ENCODE data around the gene SF3B2. TPM values are rescaled to one million over a fixed set of nuclear protein-coding genes. Genes with fewer than 3 reads are reported as not detected.

The SF3B2 gene
- total RNA-seq, 4 donors from 2014 or later, result 148 to 216 (median 156) TPM

DNA sequence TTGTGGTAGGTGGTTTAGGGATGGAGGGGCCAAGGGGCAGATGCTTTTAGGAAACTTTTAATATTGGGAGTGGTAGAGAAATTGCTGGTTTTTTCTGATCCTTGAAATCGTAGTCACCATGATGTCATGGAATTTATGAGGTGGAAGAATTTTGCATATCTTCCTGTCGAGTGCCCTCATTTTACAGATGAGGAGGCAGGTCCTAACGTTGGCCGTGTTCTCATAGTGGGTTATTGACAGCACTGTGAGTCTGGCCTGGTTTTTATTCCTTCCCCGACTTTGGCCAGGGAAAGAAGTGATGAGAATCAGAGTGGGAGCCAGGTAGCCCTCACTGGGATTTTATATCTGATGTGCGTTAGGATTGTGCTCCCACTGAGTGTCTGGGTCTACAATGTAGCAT, 9.1 kb downstream of the SF3B2 start:
- no peak for DNase-seq (ENCODE audit: low spot score in 2 of 2)
- TF ChIP-seq EP300 (IDR thresholded peaks at IDR 0.05), result no peak
- TF ChIP-seq, protein P1, sequence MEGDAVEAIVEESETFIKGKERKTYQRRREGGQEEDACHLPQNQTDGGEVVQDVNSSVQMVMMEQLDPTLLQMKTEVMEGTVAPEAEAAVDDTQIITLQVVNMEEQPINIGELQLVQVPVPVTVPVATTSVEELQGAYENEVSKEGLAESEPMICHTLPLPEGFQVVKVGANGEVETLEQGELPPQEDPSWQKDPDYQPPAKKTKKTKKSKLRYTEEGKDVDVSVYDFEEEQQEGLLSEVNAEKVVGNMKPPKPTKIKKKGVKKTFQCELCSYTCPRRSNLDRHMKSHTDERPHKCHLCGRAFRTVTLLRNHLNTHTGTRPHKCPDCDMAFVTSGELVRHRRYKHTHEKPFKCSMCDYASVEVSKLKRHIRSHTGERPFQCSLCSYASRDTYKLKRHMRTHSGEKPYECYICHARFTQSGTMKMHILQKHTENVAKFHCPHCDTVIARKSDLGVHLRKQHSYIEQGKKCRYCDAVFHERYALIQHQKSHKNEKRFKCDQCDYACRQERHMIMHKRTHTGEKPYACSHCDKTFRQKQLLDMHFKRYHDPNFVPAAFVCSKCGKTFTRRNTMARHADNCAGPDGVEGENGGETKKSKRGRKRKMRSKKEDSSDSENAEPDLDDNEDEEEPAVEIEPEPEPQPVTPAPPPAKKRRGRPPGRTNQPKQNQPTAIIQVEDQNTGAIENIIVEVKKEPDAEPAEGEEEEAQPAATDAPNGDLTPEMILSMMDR (IDR thresholded peaks at IDR 0.05), result no peak
- no peak for TF ChIP-seq POLR2A (IDR thresholded peaks at IDR 0.05)
- Histone ChIP-seq H3K27me3 (no peaks in the 10 kb centered on the region), H3K36me3 (peaks cover 5 to 100% (median 60%) of the 10 kb centered on the region in 3 donors), H3K4me1 (no peaks in the 10 kb centered on the region), H3K9me3 (no peaks in the 10 kb centered on the region), H3K27ac (no peak overlapping the region), H3K4me3 (no peak overlapping the region)
- WGBS, 2 donors, result 82 to 88% methylated on average over 6 of the region's 6 CpGs

DNA sequence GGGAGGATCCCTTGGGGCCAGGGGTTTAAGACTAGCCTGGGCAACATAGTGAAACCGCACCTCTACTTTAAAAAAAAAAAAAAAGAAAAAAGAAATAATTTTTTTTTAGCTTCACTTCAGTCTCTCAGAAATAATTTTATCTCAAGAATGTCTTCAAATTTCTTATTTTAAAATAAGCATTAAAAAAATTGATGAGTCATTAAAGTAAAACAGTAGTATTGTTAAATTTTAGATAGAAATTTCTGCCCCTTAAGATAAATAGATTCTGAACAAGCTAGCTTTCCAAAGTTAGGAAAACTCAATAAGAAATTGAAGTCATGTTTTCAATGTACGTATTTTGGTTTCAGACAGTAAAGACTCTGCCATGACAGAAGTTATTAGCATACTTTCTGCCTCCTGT, 10.2 kb downstream of the SF3B2 start:
- Histone ChIP-seq H3K36me3 (peaks cover 8 to 100% (median 59%) of the 10 kb centered on the region in 3 donors), H3K4me1 (no peaks in the 10 kb centered on the region), H3K4me3 (no peak overlapping the region), H3K27ac (no peak overlapping the region), H3K27me3 (no peaks in the 10 kb centered on the region), H3K9me3 (no peaks in the 10 kb centered on the region)
- no peak for DNase-seq (ENCODE audit: low spot score in 2 of 2)
- TF ChIP-seq, protein P1 (IDR thresholded peaks at IDR 0.05), result no peak
- TF ChIP-seq EP300 (IDR thresholded peaks at IDR 0.05) (no peak), POLR2A (IDR thresholded peaks at IDR 0.05) (no peak)
- WGBS, 2 donors, result 89 to 92% methylated on average over 2 of the region's 2 CpGs

DNA sequence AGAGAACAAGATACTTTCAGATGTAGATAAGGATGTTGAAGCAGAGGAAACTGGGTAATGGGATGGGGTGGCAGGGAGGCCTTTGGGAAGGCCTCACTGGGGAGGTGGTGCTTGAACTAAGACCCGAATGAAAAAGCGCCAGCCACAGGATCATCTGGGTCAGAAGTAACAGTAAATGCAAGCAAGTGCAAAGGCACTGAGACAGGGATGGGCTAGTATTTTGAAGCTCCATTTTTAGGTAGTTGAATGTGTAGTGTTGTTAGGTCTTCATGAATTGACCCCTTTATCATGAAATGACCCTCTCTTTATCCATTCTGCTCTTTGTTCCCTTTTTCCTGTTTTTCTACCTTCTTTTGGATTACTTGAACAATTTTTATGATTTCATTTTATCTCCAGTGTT, 11.7 kb downstream of the SF3B2 start:
- Histone ChIP-seq H3K4me1 (peaks cover 0 to 13% (median 3%) of the 10 kb centered on the region in 4 donors), H3K36me3 (peaks cover 8 to 100% (median 46%) of the 10 kb centered on the region in 3 donors), H3K9me3 (no peaks in the 10 kb centered on the region), H3K27ac (no peak overlapping the region), H3K4me3 (no peak overlapping the region), H3K27me3 (no peaks in the 10 kb centered on the region)
- WGBS, 2 donors, result 93 to 96% methylated on average over 2 of the region's 2 CpGs
- no peak for DNase-seq (ENCODE audit: low spot score in 2 of 2)
- no peak for TF ChIP-seq EP300 (IDR thresholded peaks at IDR 0.05)
- TF ChIP-seq, protein P1 (IDR thresholded peaks at IDR 0.05), result no peak
- no peak for TF ChIP-seq POLR2A (IDR thresholded peaks at IDR 0.05)

DNA sequence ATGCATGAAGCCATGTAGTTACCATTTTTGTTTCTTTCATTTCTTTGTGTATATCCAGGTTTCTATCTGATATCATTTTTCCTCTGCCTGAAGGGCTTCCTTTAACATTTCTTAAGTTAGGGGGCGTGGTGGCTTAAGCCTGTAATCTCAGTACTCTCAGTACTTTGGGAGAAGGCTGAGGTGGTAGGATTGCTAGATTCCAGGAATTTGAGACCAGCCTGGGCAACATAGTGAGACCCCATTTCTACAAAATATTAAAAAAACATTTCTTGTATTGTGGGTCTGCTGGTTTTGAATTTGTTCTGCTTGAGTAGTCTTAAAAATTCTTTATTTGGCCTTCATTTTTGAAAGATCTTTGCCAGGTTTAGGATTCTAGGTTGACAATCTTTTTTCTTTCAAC, 12.4 kb downstream of the SF3B2 start:
- WGBS, 2 donors, result 97 to 98% methylated on average over 1 of the region's 1 CpG
- Histone ChIP-seq H3K27me3 (no peaks in the 10 kb centered on the region), H3K27ac (no peak overlapping the region), H3K4me3 (no peak overlapping the region), H3K4me1 (peaks cover 0 to 20% (median 9%) of the 10 kb centered on the region in 4 donors), H3K36me3 (peaks cover 5 to 96% (median 40%) of the 10 kb centered on the region in 3 donors), H3K9me3 (no peaks in the 10 kb centered on the region)
- DNase-seq (ENCODE audit: low spot score in 2 of 2), result no peak
- TF ChIP-seq POLR2A (IDR thresholded peaks at IDR 0.05) (no peak), EP300 (IDR thresholded peaks at IDR 0.05) (no peak)
- TF ChIP-seq, protein P1 (IDR thresholded peaks at IDR 0.05), result no peak

DNA sequence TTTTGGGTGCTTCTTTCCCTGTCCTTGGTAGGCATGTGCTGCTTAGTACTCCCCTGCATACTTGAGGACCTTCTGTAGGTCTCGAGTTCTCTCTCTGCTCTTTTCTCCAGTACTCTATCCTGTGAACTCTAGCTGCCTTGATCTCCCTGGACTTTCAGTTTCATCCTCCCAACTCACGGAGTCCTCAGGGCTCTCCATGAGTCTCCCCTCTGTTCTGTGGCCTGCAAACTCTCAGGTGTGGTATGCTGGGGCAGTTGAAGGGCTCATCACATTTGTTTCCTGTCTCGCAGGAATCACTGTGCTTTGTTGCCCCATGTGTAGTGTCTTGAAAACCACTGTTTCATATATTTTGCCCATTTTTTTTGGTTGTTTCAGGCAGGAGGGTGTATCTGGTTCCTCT, 14.6 kb downstream of the SF3B2 start:
- H3K36me3 ChIP-seq, result peaks cover 3 to 74% (median 22%) of the 10 kb centered on the region in 3 donors
- H3K4me3 ChIP-seq, result no peak overlapping the region
- H3K27ac ChIP-seq, result peak overlapping the region in 1 of 4 donors; percentile 9
- no peak for TF ChIP-seq EP300 (IDR thresholded peaks at IDR 0.05)
- TF ChIP-seq POLR2A (IDR thresholded peaks at IDR 0.05), result no peak
- TF ChIP-seq, protein P1 (IDR thresholded peaks at IDR 0.05), result no peak
- 75 to 92% methylated on average over 3 of the region's 3 CpGs for WGBS, 2 donors
- no peaks in the 10 kb centered on the region for H3K9me3 ChIP-seq
- no peak for DNase-seq (ENCODE audit: low spot score in 2 of 2)
- H3K27me3 ChIP-seq, result no peaks in the 10 kb centered on the region
- peaks cover 0 to 30% (median 18%) of the 10 kb centered on the region in 4 donors for H3K4me1 ChIP-seq

Data from tibial nerve (tissue), 4 donors.